GM19239 (cell line): ENCODE measurements around the gene CIB1.
"Not testable (repeated sequence)": the region's sequence is repeated elsewhere in the genome, so short reads cannot be mapped to it uniquely, and the experiment has no call there.

Source experiments
- DNase-seq: peaks from one replicate; pipeline ENCODE4 v3.0.0; 2011; ENCODE audit warnings: low spot score; ENCODE audit not compliant: insufficient read length
- FAIRE-seq: peaks from 2 replicates; lab custom pipeline; 2011; peaks lifted over from hg19 to GRCh38; lab: Jason Lieb, UNC

The CIB1 gene

DNA sequence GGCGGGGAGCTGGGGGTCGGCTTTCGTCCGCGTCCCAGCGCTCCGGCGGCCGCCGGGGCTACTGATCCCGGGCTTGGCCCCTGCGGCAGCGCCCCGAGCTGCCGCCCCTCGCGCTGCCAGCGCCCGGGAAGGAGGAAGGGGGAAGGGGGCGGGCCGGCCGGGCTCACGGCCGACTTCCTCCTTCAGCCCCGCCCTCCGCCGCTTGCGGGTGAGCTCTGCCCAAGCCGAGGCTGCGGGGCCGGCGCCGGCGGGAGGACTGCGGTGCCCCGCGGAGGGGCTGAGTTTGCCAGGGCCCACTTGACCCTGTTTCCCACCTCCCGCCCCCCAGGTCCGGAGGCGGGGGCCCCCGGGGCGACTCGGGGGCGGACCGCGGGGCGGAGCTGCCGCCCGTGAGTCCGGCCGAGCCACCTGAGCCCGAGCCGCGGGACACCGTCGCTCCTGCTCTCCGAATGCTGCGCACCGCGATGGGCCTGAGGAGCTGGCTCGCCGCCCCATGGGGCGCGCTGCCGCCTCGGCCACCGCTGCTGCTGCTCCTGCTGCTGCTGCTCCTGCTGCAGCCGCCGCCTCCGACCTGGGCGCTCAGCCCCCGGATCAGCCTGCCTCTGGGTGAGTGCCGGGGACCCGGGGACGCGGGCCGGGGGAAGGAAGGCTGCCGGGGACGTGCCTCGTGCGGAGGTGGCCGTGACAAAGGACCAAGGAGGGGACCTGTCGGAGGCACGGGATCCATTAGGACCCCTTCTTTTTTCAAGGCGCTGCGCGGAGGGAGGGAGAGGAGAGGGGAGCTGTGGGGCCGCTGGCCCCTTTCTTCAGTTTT is 32.4 kb downstream of the CIB1 start, which contains the start of gene SEMA4B:
Gene SEMA4B, plus strand, starts transcription at position 201 of the 814 bp plus-strand sequence. Its CDS starts 249 bp downstream, at position 450.
- FAIRE-seq, result no peak
- peak; percentile 94 for DNase-seq

DNA sequence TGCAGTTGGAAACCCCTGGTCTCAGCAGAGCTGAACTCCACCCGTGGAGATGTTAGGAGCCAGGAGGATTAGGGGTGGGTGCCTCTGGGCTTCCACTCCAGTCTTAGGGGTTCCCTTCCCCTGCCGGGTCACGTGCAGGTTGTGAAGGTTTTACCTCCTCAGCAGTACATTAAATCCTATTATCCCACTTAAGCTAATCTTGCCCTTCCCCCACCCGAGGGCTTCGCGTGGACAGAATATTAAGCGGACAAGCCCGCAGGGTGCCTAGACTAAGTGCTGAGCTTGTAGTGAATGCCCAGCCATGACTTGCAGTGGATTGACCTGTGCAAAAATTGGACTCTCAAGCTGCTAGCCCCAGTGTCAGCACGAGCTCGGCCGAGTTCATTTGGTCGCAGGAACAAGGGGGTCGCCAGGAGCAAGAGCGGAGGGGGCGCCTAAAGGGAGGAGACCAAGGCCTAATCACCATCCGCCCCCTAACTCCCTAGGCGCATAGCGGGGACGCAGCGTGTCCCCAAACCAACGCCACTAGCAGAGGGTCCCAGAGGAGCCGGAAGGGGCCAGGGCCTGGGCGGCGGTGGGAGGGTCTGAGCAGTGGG is 33.1 kb downstream of the CIB1 start:
- FAIRE-seq (no peak), DNase-seq (no peak)

DNA sequence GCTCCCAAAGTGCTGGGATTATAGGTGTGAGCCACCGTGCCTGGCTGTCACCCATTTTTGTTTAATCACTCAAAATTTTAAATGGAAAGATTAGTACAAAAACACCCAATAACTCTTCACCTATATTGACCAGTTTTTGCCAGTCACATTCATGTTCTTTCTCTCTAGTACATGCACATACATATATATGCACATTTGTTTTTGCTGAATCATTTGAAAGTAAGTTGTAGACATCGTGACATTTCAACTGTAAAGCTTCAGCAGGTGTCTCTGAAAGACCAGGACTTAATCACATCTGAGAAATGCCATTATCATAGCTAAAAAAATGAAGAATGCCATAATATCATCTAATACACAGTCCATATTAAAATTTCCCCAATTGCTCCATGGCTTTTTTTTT is 39.1 kb downstream of the CIB1 start:
- FAIRE-seq (no peak), DNase-seq (no peak)

DNA sequence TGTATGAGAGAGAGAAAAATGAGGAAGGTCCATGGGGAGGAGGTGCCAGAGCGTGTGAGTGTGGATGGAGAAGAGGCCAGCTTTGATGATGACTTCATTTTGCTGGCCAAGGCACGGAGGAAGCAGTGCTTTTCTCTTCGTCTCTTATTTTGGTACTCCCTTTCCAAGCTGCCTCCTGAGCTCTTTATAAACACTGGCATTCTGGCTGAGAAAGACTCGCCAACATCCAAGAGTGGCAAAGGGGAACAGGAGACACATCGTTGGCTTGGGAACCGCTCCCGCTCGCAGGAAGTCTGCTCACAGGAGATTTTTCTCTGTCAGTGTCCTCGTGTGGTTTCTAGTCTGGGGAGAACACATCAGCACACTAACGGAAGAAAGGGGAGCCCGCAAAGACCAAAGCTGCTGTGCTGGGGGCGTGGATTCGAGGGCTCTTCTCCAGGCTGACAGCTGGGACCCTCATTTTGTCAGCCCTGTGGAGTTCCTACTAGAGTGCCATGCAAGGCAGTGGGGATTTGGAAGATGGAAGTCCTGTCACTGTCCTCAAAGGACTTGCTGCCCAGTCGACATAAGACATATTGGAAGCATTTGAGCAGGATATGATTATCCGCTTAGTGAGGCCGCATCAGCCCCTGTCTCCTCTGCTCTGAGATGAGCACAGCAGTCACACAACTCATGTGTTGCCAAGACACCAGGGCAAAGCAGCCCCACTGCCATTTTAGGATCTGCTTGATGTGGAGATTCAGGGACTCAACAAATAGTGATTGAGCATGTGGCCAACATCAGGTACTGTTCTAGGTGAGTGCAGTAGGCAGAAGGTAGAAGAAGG is 40.6 kb downstream of the CIB1 start:
- peak; percentile 40 for FAIRE-seq
- no peak for DNase-seq

DNA sequence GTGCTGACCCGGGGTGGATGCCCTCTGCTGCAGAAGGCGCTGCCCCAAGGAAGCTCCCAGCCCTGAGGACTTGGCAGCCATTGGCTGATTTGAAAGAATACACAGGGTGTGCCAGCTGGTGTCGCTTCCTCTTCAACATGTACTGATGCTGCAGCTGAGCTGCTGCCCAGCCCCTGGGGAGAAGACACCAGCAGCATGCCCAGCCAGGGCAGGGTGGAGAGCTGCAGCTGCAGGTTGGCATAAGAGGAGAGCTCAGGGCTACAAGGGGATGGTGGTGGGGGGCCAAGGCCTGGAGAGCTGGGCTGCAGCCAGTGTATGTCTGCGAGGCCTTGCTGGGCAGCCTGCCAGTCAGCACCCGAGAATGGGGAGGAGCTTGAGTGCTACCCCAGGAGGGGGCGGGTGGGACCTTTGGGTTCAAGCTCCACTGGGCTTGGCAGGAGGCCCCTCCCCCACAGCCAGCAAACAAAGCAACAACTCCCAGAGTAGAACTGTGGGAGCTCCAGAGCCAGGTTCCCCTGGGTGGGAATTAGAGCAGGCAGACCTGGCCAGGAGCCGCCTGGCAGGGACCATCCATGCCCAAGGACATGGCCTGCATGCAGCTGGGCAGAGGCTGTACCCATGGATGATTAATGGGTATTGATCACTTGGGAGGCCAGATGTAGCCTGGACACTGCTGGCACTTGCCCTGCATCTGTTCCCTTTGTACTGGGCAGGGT is 41.8 kb downstream of the CIB1 start:
- peak; percentile 58 for FAIRE-seq
- no peak for DNase-seq

DNA sequence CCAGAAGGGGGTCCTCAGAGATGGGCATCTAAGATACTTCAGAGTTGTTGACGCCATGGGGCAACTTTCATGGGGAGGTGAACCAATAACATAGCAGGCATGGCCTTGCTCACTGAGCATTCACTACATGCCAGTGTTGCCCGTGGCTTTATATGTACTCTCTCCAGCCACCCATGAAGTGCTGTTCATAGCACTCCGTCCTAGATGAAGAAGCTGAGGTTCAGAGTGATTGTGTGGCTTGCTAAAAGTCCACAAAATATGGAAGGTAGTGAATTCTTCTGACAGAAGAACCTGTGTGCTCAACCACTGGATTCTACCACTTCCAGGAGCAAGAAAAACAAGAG is 42.4 kb downstream of the CIB1 start:
- FAIRE-seq, result peak; percentile 11

DNA sequence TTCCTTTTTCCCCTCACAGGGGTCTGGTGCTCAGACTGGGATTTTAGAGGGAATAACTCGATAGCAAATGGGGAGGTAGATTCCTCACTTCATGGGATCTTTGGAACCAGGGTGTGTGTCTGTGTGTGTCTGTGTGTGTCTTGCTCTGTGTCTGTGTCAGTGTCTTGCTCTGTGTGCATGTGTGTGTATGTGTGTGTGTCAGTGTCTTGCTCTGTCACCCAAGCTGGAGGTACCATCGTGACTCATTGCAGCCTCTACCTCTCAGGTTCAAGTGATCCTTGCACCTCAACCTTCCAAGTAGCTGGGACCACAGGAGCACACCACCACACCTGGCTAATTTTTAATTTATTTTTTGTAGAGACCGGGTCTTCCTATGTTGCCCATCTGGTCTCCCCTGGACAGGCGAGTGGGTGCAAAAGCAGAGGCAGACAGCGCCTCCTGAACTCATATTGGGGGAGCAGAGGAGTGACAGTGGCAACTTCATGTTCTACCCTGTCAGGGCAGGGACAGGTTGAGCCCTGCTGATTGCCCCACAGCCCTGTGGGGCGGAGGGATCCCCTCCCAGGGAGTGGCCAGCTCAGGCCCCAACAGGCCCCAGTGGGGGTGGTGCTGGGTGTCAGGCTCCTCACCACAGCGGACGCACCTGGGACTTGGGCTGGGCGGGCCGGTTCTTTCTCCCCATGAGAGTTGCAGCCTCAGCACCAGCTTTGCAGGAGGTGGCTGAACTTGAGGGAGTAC is 43.0 kb downstream of the CIB1 start:
- DNase-seq (no peak), FAIRE-seq (peak; percentile 45)

More for the DNA sequence above, 42.4 kb downstream of the CIB1 start:
- DNase-seq, result no peak

DNA sequence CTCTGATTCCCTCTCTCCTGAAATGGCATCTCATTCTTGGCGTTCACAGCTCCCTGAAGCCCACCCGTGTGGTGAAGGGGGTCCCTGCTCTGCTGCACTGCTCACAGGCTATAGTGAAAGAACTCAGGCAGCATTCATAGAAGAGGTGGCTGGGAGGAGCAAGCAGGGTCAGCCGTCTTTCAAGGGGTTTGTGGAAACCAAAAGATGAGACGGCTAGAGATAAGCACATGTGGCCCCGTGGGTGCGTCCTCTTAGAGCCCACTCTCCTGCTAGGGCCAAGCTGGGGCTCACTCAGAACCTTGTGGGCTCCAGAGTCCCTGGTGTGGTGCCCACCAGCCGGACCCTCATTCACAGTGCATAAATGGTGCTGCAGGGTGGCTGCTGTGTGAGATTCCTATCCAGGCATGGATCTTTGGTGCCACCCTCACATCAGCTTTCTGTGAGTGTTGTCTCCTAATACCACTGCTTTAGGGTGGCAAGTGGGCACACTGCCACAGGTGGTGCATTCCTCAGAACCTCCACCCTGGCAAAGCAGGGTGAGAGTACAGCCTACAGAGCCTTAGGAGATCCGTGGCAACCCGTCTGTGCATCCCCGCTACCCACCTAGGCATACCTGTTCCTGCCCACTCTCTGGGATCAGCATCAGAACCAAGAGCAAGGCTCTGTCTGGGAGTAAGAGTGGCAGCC is 43.8 kb downstream of the CIB1 start:
- FAIRE-seq, result no peak
- no peak for DNase-seq

DNA sequence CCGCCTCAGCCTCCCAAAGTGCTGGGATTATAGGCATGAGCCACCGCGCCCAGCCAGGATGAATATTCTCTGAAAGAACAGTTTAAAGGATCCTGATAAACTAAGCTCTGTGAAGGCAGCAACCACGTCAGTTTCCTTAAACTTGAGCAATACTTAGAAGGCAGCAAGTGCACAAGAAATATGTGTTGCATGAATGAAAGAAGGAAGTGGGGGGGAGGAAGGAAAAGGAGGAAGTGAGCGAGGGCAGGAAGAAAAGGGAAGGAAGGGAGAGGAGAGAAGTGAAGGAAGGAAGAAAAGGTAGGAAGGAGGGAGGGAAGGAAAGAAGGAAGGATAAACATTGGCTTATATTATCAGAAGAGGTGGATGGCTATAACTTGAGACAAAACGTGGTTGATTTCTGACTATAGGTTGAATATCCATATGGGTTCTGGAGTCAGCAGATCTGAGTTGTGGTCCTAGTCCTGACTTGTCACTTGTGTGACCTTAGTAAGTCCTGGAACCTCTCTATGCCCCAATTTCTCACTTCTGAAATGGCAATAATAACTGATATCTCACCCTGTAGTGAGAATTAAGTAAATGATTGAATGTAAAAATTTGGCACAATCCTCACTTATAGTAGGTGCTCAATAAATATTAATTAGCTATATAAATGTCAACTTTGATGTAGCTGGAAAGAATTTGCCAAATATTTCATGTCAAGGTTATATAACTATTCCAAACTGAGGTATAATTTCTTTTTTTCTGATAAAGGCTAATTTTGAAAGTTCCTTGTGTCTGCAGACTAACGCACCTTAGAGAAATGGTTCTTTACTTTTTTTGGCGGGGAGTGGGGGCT is 44.6 kb downstream of the CIB1 start:
- DNase-seq (no peak), FAIRE-seq (peak; percentile 8)

DNA sequence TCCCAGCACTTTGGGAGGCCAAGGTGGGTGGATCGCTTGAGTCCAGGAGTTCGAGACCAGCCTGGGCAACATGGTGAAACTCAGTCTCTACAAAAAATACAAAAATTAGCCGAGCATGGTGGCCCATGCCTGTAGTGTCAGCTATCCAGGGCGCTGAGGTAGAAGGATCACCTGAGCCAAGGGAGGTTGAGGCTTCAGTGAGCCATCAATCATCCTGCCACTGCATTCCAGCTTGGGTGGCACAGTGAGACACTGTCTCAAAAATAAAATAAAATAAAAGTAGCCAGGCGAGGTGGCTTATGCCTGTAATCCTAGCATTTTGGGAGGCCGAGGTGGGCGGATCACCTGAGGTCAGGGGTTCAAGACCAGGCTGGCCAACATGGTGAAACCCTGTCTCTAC is 45.7 kb downstream of the CIB1 start:
- not testable (repeated sequence) for FAIRE-seq, DNase-seq

DNA sequence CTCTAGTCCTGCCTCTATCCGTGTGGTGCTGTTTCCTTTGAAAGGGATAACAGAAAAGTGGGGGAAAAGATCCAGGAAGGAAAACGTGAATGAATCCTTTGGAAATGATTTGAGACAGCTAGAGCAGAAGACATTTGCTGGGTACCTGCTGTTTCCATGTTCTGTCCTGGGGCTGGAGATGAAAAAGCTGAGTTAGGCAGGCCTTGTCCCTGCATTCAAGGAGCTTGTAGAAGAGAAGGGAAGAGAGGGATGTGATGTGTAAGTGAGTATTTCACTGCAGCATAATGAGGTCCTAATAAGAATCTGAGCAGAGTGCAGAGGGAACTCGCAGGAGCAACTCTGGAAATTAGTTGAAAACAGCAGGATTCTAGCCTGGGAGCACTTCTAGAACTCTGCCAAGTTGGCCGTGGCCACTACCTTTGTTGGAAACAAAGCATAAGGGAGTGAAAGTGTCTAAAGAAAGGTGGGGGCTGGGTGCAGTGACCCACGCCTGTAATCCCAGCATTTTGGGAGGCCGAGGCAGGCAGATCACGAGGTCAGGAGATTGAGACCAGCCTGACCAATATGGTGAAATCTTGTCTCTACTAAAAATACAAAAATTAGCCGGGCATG is 46.4 kb downstream of the CIB1 start:
- FAIRE-seq, result no peak
- DNase-seq, result no peak

DNA sequence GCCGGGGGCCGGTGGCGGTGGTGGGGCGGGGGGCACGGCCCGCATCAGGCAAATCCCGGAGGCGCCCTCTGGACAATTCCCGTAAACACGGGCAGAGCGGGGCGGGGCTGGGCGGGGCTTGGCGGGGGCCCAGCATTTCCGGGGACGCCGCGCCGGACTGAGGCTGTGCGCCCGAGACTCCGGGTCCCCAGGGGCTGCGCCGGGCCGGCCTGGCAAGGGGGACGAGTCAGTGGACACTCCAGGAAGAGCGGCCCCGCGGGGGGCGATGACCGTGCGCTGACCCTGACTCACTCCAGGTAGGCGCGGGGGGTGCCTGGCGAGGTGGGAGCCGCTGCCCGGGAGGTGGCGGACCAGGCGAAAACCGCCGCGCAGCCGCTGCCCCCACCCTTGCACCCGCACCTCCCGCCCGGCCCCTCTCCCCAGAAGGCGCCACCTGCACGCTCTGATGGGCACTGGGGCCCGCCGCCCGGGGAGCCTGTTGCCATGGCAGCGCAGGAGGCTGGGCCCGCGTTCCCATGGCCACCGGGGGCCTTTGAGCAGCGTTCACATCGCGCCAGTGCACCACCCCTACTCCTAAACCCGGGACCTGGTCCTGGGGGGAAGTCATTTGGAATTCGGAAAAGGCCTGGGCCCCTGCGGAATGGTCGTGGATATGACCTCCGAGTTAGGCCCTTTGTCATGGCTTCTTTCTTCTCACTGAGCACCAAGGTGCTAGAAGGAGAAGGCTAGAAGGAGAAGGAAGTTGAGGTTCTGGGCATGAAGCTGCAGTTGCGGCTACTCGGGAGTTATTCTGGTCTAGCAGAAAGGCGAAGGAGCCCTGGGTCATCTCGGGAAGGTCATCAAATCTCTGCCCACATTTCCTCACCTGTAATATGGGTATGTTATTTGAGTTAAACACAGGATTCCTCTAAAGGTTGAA is 48.7 kb downstream of the CIB1 start:
- FAIRE-seq, result peak; percentile 84
- DNase-seq, result peak; percentile 66

DNA sequence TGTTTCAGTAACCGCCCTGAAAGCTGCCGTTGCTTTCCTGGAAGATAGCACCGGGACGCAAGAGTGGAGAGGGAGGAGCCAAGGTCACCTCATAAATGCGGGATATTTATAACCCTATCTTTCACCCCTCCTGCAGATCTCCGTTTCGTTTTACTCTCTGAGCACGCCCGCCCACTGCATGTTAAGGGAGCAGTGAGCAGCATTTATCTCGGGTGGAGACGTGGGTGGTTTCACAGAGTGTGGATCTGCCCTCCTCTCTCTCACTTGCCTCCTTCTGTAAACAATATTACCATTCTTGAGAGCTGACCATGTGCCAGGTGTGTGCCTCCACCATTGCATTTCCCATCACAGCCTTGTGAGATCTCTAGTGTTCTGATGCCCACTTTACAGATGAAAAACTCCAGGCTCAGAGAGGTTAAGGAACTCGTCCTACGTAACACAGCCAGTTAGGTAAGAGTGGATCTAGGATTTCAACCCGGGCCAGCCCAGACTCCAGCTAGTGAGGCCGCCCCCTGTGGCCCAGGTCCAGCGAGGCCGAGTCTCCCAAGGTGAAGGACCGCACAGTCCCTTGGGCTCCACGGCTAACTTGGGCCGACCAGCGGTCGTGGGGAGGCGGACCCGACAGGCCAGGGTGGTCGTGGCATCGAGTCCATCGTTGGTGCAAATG is 49.5 kb downstream of the CIB1 start:
- FAIRE-seq (peak; percentile 90), DNase-seq (no peak)

DNA sequence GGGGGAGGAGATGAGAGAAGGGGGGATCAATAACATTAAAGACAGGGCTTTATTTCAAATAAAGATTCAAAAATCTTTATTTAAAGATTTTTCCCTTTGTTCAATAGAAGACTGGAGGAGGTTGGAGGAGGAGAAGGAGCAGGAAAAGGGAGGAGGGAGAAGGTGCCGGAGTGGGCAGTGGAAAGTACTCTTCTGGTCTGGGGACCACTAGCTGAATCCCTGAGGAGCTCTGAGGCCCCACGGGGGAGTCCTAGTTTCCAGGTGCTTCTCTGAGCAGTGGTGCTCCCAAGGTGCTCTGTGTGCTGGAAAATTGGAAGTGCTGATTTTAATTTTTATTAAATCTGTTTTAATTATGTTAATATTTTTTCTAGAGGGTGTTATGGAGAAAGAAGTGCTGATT is 52.0 kb downstream of the CIB1 start:
- DNase-seq (no peak), FAIRE-seq (no peak)
